Muscle layer of colon (tissue), 2 donors: ENCODE data around the gene CCDC102A.
"Not testable (repeated sequence)": the region's sequence is repeated elsewhere in the genome, so short reads cannot be mapped to it uniquely, and the experiment has no call there.

Source experiments
- H3K27ac ChIP-seq: one replicate; pipeline ENCODE4 v1.7.0; 2013; ENCODE audit warnings: low read depth, mild to moderate bottlenecking, low read length, moderate library complexity
- H3K27me3 ChIP-seq, 2 donors: one replicate each; pipeline ENCODE4 v1.7.0; 2013; ENCODE audit warnings: low read length in 2 of 2, mild to moderate bottlenecking in 2 of 2; ENCODE audit not compliant: insufficient read depth in 2 of 2, control insufficient read depth in 1 of 2
- H3K36me3 ChIP-seq: one replicate; pipeline ENCODE4 v1.7.0; 2013; ENCODE audit warnings: mild to moderate bottlenecking, low read length; ENCODE audit not compliant: insufficient read depth
- H3K4me1 ChIP-seq: one replicate; pipeline ENCODE4 v1.7.0; 2013; ENCODE audit warnings: mild to moderate bottlenecking, low read length; ENCODE audit not compliant: insufficient read depth
- H3K4me3 ChIP-seq, 2 donors: one replicate each; pipeline ENCODE4 v1.7.0; 2013; ENCODE audit warnings: low read length in 2 of 2, low read depth in 1 of 2, mild to moderate bottlenecking in 1 of 2, moderate library complexity in 1 of 2
- H3K9ac ChIP-seq: one replicate; pipeline ENCODE4 v1.7.0; 2013; ENCODE audit warnings: low read length
- H3K9me3 ChIP-seq: one replicate; pipeline ENCODE4 v1.7.0; 2013; ENCODE audit warnings: mild to moderate bottlenecking, low read length
- donor health status: abdominal sarcoma.
- donor health status: Adenocarcinoma of cecum.

CCDC102A gene

GRCh38 chr16:57572978-57573728, 36.8 kb upstream of the CCDC102A start:
- peaks cover 0 to 9% of the 10 kb centered on the region in 2 donors for H3K27me3 ChIP-seq
- H3K9me3 ChIP-seq, result no peaks in the 10 kb centered on the region
- H3K4me1 ChIP-seq, result no peaks in the 10 kb centered on the region
- no peak overlapping the region for H3K27ac ChIP-seq
- H3K9ac ChIP-seq, result no peak overlapping the region
- H3K36me3 ChIP-seq, result no peaks in the 10 kb centered on the region
- H3K4me3 ChIP-seq, result no peak overlapping the region

GRCh38 chr16:57571098-57571497, 34.7 kb upstream of the CCDC102A start:
- Histone ChIP-seq H3K9me3 (no peaks in the 10 kb centered on the region), H3K27me3 (no peaks in the 10 kb centered on the region), H3K4me3 (no peak overlapping the region), H3K4me1 (no peaks in the 10 kb centered on the region), H3K36me3 (no peaks in the 10 kb centered on the region), H3K27ac (no peak overlapping the region), H3K9ac (no peak overlapping the region)

- Histone ChIP-seq H3K4me1 (no peaks in the 10 kb centered on the region), H3K27me3 (no peaks in the 10 kb centered on the region), H3K9me3 (no peaks in the 10 kb centered on the region), H3K9ac (no peak overlapping the region), H3K27ac (no peak overlapping the region), H3K36me3 (no peaks in the 10 kb centered on the region), H3K4me3 (no peak overlapping the region)
Observed at GRCh38 chr16:57570301-57571070, 34.1 kb upstream of the CCDC102A start.

- Histone ChIP-seq H3K9ac (no peak overlapping the region), H3K27ac (no peak overlapping the region), H3K4me3 (no peak overlapping the region), H3K4me1 (no peaks in the 10 kb centered on the region), H3K36me3 (no peaks in the 10 kb centered on the region), H3K9me3 (no peaks in the 10 kb centered on the region), H3K27me3 (no peaks in the 10 kb centered on the region)
Observed at GRCh38 chr16:57569306-57569946, 33.1 kb upstream of the CCDC102A start.

GRCh38 chr16:57568772-57569171, 32.4 kb upstream of the CCDC102A start:
- not testable (repeated sequence) for H3K27me3 ChIP-seq, H3K9me3 ChIP-seq, H3K9ac ChIP-seq, H3K4me1 ChIP-seq, H3K4me3 ChIP-seq, H3K27ac ChIP-seq, H3K36me3 ChIP-seq

GRCh38 chr16:57568173-57568678, 31.9 kb upstream of the CCDC102A start:
- H3K9me3 ChIP-seq, result no peaks in the 10 kb centered on the region
- H3K27ac ChIP-seq, result no peak overlapping the region
- no peak overlapping the region for H3K4me3 ChIP-seq
- no peak overlapping the region for H3K9ac ChIP-seq
- no peaks in the 10 kb centered on the region for H3K4me1 ChIP-seq
- peaks cover 0 to 3% of the 10 kb centered on the region in 2 donors for H3K27me3 ChIP-seq
- no peaks in the 10 kb centered on the region for H3K36me3 ChIP-seq

- no peak overlapping the region for H3K27ac ChIP-seq
- H3K4me1 ChIP-seq, result no peaks in the 10 kb centered on the region
- no peaks in the 10 kb centered on the region for H3K36me3 ChIP-seq
- no peak overlapping the region for H3K9ac ChIP-seq
- no peaks in the 10 kb centered on the region for H3K9me3 ChIP-seq
- H3K4me3 ChIP-seq, result no peak overlapping the region
- peaks cover 0 to 8% of the 10 kb centered on the region in 2 donors for H3K27me3 ChIP-seq
Observed at GRCh38 chr16:57567691-57568090, 31.3 kb upstream of the CCDC102A start.

- H3K9me3 ChIP-seq, result no peaks in the 10 kb centered on the region
- H3K9ac ChIP-seq, result no peak overlapping the region
- no peak overlapping the region for H3K27ac ChIP-seq
- H3K36me3 ChIP-seq, result no peaks in the 10 kb centered on the region
- no peak overlapping the region for H3K4me3 ChIP-seq
- H3K27me3 ChIP-seq, result peaks cover 0 to 9% of the 10 kb centered on the region in 2 donors
- H3K4me1 ChIP-seq, result no peaks in the 10 kb centered on the region
Observed at GRCh38 chr16:57566436-57566835, 30.1 kb upstream of the CCDC102A start.

GRCh38 chr16:57565461-57565860, 29.1 kb upstream of the CCDC102A start:
- Histone ChIP-seq H3K27me3 (peaks cover 0 to 9% of the 10 kb centered on the region in 2 donors), H3K9me3 (no peaks in the 10 kb centered on the region), H3K36me3 (no peaks in the 10 kb centered on the region), H3K4me1 (no peaks in the 10 kb centered on the region), H3K4me3 (no peak overlapping the region), H3K27ac (no peak overlapping the region), H3K9ac (no peak overlapping the region)

- peaks cover 0 to 9% of the 10 kb centered on the region in 2 donors for H3K27me3 ChIP-seq
- H3K4me1 ChIP-seq, result no peaks in the 10 kb centered on the region
- no peak overlapping the region for H3K9ac ChIP-seq
- no peak overlapping the region for H3K4me3 ChIP-seq
- H3K9me3 ChIP-seq, result no peaks in the 10 kb centered on the region
- H3K27ac ChIP-seq, result no peak overlapping the region
- no peaks in the 10 kb centered on the region for H3K36me3 ChIP-seq
Observed at GRCh38 chr16:57564571-57565270, 28.4 kb upstream of the CCDC102A start.

GRCh38 chr16:57563761-57564160, 27.4 kb upstream of the CCDC102A start:
- Histone ChIP-seq H3K4me1 (no peaks in the 10 kb centered on the region), H3K27me3 (peaks cover 0 to 9% of the 10 kb centered on the region in 2 donors), H3K9ac (no peak overlapping the region), H3K9me3 (no peaks in the 10 kb centered on the region), H3K36me3 (no peaks in the 10 kb centered on the region), H3K4me3 (no peak overlapping the region), H3K27ac (no peak overlapping the region)
